ENCODE measurements around the gene NFATC2IP.

DNA sequence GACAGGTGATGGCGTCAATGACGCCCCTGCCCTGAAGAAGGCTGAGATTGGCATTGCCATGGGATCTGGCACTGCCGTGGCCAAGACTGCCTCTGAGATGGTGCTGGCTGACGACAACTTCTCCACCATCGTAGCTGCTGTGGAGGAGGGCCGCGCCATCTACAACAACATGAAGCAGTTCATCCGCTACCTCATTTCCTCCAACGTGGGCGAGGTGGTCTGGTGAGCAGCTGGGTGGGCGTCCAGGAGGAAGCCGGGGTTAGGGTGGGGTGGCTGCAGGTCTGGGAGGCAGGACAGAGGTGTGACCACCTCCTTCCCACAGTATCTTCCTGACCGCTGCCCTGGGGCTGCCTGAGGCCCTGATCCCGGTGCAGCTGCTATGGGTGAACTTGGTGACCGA is 48.9 kb upstream of the NFATC2IP start:
- TF ChIP-seq, protein P1, sequence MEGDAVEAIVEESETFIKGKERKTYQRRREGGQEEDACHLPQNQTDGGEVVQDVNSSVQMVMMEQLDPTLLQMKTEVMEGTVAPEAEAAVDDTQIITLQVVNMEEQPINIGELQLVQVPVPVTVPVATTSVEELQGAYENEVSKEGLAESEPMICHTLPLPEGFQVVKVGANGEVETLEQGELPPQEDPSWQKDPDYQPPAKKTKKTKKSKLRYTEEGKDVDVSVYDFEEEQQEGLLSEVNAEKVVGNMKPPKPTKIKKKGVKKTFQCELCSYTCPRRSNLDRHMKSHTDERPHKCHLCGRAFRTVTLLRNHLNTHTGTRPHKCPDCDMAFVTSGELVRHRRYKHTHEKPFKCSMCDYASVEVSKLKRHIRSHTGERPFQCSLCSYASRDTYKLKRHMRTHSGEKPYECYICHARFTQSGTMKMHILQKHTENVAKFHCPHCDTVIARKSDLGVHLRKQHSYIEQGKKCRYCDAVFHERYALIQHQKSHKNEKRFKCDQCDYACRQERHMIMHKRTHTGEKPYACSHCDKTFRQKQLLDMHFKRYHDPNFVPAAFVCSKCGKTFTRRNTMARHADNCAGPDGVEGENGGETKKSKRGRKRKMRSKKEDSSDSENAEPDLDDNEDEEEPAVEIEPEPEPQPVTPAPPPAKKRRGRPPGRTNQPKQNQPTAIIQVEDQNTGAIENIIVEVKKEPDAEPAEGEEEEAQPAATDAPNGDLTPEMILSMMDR (IDR thresholded peaks at IDR 0.05) = no peak
- no peak for TF ChIP-seq POLR2A (IDR thresholded peaks at IDR 0.05)

All from esophagus squamous epithelium (tissue), 4 donors.